GM12864 (cell line): ENCODE data around the gene FAT1.

Source experiments
- DNase-seq: peaks from one replicate; pipeline ENCODE4 v3.0.0-alpha.2; 2011; ENCODE audit warnings: low read depth
- H3K4me3 ChIP-seq: 2 replicates; pipeline ENCODE4 v1.5.1; 2011; ENCODE audit warnings: mild to moderate bottlenecking, low read depth, low read length, control low read depth
- TF ChIP-seq, protein P1 (sequence below): IDR thresholded peaks from 2 replicates; pipeline ENCODE4 v1.5.1; 2011; ENCODE audit warnings: low read depth, mild to moderate bottlenecking, moderate library complexity, low read length, control low read depth, inconsistent platforms; ENCODE audit errors: missing control alignments

The FAT1 gene

DNA sequence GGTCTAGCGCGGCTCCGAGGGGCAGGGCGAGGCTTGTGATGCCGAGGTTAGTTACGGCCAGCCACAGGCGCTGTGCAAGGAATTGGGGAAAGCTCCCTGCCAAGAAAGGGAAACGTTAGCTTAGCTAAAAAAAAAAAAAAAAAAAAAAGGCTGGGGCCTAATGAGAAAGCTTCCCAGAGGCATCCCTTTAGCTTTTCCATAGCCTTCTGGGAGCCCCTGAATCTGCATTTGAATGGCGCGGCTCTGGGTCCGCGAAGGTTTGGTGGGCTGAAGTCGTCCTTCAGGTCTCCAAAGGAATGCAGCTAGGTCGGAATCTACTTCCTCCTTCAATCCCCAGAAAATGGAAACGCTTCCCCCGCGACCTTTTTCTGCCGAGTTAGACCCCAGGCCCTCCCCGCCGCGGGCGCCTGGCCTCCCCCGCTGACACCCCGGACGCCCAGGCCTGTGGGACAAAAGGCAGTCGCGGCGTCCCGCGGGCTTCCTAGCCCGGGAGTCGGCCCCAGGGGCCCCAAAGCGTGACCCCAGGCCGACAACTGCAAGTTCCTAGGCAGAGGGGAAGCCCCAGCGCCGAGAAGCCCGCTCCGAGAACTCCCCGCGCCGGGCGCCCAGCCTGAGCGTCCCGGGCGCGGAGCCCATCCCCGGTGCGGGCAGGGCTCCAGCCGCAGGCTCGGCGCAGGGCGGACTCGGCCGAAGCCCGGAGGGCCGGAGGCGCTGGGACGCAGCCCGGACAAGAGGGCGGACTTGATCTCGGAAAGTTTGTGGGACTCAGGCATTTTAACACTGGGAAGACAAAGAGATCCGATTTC is 605 bp upstream of the FAT1 start:
- TF ChIP-seq, protein P1, sequence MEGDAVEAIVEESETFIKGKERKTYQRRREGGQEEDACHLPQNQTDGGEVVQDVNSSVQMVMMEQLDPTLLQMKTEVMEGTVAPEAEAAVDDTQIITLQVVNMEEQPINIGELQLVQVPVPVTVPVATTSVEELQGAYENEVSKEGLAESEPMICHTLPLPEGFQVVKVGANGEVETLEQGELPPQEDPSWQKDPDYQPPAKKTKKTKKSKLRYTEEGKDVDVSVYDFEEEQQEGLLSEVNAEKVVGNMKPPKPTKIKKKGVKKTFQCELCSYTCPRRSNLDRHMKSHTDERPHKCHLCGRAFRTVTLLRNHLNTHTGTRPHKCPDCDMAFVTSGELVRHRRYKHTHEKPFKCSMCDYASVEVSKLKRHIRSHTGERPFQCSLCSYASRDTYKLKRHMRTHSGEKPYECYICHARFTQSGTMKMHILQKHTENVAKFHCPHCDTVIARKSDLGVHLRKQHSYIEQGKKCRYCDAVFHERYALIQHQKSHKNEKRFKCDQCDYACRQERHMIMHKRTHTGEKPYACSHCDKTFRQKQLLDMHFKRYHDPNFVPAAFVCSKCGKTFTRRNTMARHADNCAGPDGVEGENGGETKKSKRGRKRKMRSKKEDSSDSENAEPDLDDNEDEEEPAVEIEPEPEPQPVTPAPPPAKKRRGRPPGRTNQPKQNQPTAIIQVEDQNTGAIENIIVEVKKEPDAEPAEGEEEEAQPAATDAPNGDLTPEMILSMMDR: no peak
- no peak overlapping the region for H3K4me3 ChIP-seq
- DNase-seq: no peak

DNA sequence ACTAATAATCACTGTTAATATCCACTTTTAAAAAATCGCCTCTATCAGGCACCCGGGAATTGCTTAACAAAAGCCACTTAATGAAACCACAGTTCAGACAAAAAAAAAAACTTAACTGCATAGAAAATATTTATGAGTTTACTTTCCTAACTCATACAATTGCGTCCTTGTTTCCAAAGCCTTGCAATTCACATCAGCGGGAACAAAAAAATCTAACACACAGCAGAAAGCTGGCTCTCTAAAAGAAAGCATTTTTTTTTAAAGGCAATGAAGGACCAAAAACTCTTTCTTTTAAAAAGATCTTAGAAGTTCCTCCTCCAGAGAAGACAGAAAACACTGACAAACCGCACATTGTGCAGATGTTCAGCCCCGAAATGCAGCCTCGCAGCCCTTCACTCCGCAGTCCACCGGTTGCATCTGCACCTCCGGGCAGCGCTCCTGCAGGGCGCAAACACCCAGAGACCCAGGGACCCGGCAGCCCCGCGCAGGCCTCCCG is 812 bp downstream of the FAT1 start:
- H3K4me3 ChIP-seq: no peak overlapping the region
- TF ChIP-seq, protein P1: no peak
- no peak for DNase-seq

DNA sequence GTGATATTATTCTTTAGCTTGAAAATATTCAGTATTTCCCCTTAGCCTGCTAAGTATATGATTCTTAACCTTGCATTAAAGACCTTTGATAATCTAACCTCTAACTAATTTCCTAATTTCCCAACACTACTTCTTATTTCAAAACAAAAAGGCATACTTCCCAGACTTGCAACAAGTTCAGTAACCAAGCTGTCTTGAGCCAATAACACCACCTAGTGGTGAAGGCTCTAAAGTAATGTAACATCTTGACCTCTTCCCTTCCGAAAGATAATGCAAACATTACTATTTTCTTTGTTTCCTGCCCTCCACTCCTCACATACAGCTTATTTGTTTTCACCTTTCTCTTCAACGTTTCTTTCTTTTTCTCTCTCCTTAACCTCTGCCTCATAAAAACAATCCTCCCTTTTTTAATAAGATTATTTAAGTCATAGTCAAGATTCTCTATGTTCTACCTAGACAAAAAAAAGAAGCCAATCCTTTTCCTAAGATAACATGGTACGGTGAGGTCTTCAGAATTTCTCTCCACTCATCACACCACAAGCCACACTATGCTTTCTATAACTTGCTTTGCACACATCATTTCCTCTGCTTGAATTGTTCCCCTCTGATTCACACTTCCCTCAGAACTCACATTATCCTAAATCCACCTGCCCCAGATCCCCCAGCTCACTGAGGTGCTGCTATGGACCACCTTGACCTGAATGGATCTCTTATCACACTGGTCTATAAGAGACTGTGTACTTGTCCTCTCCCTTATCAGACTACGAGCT is 3.5 kb downstream of the FAT1 start:
- no peak for DNase-seq
- H3K4me3 ChIP-seq: no peak overlapping the region

DNA sequence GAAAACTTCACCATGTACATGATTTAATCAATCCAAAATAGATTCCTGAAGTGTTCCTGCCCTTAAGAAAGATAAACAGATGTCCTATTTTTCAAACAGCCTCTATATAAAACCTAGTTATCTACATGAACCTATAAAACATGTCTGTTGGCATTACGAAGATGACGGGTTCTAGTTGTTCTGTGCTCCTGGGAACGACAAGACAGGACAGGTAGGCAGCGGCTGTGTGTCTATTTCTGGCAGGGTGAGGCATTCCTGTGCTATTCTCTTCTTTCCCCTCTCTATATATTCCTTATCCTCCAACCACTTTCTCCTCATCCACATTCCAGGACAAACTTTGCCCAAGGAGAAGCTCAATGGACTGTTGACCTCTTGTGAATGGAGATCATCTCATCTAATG is 6.1 kb downstream of the FAT1 start:
- TF ChIP-seq, protein P1: no peak
- DNase-seq: no peak
- no peak overlapping the region for H3K4me3 ChIP-seq

More for the DNA sequence above, 3.5 kb downstream of the FAT1 start:
- TF ChIP-seq, protein P1: no peak

DNA sequence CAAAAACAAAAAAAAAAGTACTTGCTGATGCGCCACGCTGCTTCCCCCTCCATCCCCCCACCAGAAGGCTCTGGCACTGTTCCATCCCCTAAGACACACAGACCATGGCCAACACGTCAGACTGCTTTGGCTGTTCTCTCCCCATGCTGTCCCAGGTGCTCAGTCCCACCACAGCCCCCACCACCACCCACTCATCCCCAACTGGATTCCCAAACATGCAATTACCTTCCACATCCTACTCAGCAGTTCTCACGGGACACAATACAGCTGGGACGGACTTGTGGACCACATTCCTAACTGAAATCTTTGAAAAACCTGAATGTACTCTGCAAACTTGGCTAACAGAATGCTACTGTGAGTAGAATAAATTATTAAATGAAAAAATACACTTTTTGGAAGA is 8.6 kb downstream of the FAT1 start:
- TF ChIP-seq, protein P1: no peak
- H3K4me3 ChIP-seq: no peak overlapping the region
- no peak for DNase-seq

DNA sequence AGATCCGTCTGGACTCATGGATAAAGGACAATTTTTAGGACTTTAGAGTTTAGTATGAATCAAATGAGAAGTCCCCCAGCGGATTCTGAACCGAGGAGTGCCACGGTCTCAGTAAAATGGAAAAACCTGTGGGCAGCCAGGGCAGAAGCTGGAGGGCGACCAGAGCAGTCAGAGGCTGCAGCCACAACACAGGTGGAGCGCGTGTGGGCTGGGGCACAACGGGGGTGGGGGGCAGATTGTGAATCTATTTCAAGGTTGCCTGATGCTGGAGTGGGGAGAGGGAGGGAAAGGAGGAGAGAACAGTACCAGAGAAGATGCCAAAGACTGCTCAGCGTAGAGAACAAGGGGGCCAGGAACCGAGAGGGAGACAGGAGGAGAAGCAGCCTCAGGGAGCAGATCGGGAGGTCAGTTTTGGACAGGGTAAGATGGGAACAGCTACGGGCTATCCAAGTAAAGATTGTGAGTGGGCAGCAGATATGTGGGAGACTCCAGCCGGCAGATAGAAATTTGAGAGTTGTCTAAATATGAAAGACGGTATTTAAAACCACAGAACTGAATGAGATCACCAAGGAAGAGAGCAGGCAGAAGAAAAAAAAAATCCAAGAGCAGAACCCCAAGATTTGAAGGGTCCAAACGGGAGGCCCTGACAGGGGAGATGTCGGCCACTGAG is 9.5 kb downstream of the FAT1 start:
- no peak overlapping the region for H3K4me3 ChIP-seq
- no peak for DNase-seq
- TF ChIP-seq, protein P1: no peak
